ENCODE measurements around the gene HENMT1. TPM values are rescaled to one million over a fixed set of nuclear protein-coding genes. Genes with fewer than 3 reads are reported as not detected.

Gene HENMT1
- total RNA-seq, 1 experiment from 2014 or later, result 58.1 TPM

DNA sequence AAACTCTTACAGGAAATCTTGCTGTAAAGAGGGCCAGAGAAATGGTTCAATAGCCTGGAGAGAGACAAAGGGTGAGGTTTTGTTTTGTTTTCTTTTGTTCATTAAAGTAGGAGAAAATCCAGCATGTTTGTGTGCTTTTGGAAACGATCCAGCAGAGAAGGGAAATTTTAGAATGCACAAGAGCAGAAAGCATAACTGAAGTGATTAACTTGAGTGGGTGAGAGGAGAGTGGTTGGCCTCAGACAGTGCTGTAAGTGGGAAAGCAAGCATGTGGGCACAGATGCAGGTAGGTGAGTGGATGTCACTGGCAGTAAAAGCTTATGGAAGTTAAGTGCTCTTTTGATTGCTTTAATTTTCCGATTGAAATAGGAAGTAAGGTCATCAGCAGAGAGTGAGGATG is 50.8 kb downstream of the HENMT1 start:
- Histone ChIP-seq H3K79me2 (ENCODE audit: low read length) (no peaks in the 10 kb centered on the region), H3K9me2 (replicated peaks; ENCODE audit: insufficient read depth, low read length) (no peaks in the 10 kb centered on the region), H3K27me3 (ENCODE audit: low read length) (no peaks in the 10 kb centered on the region), H3K4me2 (ENCODE audit: low read depth, low read length, poor library complexity, severe bottlenecking) (no peak overlapping the region), H4K20me1 (ENCODE audit: insufficient read depth, low read depth, low read length) (no peaks in the 10 kb centered on the region), H3K27ac (ENCODE audit: low read length) (no peak overlapping the region), H3K36me3 (ENCODE audit: insufficient read depth, low read length) (no peaks in the 10 kb centered on the region), H3K9me3 (ENCODE audit: low read length) (no peaks in the 10 kb centered on the region), H3K4me3 (ENCODE audit: low read length) (no peak overlapping the region), H2AFZ (ENCODE audit: low read length) (no peak overlapping the region), H3K4me1 (ENCODE audit: low read length) (peaks cover 5% of the 10 kb centered on the region; the same call in 1 of the 2 replicates), H3K9ac (ENCODE audit: low read length) (no peak overlapping the region)
- no peak for DNase-seq

DNA sequence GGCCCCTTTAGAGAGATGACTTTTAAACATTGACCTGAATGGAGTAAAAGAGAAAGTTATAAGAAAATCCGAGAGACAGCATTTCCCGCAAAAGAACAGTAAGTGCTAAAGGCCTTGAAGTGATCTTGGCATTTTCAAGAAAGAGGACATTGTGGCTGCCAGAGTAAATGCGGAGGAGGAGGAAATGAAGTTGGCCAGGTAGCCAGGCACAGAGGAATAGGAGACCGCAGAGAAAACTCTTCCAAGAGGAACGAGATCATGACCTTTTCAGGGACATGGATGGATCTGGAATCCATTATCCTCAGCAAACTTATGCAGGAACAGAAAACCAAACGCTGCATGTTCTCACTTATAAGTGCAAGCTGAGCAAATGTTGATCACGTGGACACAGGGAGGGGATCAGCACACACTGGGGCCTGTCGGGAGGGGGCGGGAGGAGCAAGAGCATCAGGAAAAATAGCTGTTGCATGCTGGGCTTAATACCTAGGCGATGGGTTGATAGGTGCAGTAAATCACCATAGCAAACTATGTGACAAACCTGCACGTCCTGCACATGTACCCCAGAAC is 51.3 kb downstream of the HENMT1 start:
- H3K4me2 ChIP-seq (ENCODE audit: low read depth, low read length, poor library complexity, severe bottlenecking), result no peak overlapping the region
- H3K27ac ChIP-seq (ENCODE audit: low read length), result no peak overlapping the region
- H3K4me3 ChIP-seq (ENCODE audit: low read length), result no peak overlapping the region
- no peaks in the 10 kb centered on the region for H3K9me3 ChIP-seq (ENCODE audit: low read length)
- H2AFZ ChIP-seq (ENCODE audit: low read length), result no peak overlapping the region
- no peaks in the 10 kb centered on the region for H4K20me1 ChIP-seq (ENCODE audit: insufficient read depth, low read depth, low read length)
- no peak overlapping the region for H3K9ac ChIP-seq (ENCODE audit: low read length)
- H3K79me2 ChIP-seq (ENCODE audit: low read length), result no peaks in the 10 kb centered on the region
- H3K36me3 ChIP-seq (ENCODE audit: insufficient read depth, low read length), result no peaks in the 10 kb centered on the region
- H3K27me3 ChIP-seq (ENCODE audit: low read length), result no peaks in the 10 kb centered on the region
- DNase-seq, result no peak
- no peaks in the 10 kb centered on the region for H3K9me2 ChIP-seq (replicated peaks; ENCODE audit: insufficient read depth, low read length)
- H3K4me1 ChIP-seq (ENCODE audit: low read length), result peaks cover 5% of the 10 kb centered on the region; the same call in 1 of the 2 replicates

DNA sequence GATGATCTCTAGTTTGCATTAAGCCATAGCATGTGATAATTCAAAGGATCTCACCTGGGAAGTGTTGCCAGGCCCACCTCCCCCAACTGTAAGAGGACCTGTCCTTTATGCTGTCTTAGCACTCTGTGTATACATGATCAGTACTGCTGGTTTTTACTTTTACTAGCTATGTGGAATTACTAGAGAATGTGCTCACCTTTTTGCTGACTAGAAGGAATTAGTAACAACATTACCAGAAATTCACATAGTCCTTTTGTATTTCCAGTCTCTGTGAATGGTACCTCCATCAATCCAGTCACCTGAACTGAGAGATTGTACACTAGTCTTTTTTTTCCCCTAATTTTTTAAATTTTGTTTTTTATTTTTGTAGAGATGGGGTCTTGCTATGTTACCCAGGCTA is 54.4 kb downstream of the HENMT1 start:
- H3K4me3 ChIP-seq (ENCODE audit: low read length), result no peak overlapping the region
- H3K36me3 ChIP-seq (ENCODE audit: insufficient read depth, low read length), result no peaks in the 10 kb centered on the region

DNA sequence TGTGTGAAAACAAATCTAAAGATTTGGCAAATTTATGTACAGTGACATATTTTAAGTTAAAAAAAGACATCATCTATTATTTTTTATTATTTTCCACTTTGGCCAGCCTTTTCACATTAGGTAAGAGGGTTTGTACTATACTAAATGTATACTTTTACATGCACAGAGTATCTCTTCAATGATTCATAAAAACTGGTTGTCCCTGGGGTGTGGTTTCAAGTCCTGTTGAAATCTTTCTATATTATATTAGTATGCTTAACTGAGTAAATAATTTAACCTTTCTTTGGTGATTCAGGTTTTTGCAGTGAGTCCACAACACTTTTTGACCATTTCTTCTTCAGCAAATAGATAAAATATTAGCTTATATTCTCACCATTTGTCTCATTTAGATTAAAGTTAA is 55.3 kb downstream of the HENMT1 start:
- Histone ChIP-seq H3K36me3 (ENCODE audit: insufficient read depth, low read length) (no peaks in the 10 kb centered on the region), H3K27ac (ENCODE audit: low read length) (no peak overlapping the region), H3K27me3 (ENCODE audit: low read length) (no peaks in the 10 kb centered on the region), H2AFZ (ENCODE audit: low read length) (no peak overlapping the region), H3K9me2 (replicated peaks; ENCODE audit: insufficient read depth, low read length) (no peaks in the 10 kb centered on the region), H3K9ac (ENCODE audit: low read length) (no peak overlapping the region), H4K20me1 (ENCODE audit: insufficient read depth, low read depth, low read length) (no peaks in the 10 kb centered on the region), H3K79me2 (ENCODE audit: low read length) (no peaks in the 10 kb centered on the region), H3K4me3 (ENCODE audit: low read length) (no peak overlapping the region), H3K4me2 (ENCODE audit: low read depth, low read length, poor library complexity, severe bottlenecking) (no peak overlapping the region), H3K9me3 (ENCODE audit: low read length) (no peaks in the 10 kb centered on the region), H3K4me1 (ENCODE audit: low read length) (no peaks in the 10 kb centered on the region)
- DNase-seq, result no peak

More for the DNA sequence above, 54.4 kb downstream of the HENMT1 start:
- Histone ChIP-seq H3K79me2 (ENCODE audit: low read length) (no peaks in the 10 kb centered on the region), H3K4me2 (ENCODE audit: low read depth, low read length, poor library complexity, severe bottlenecking) (no peak overlapping the region), H3K9me3 (ENCODE audit: low read length) (no peaks in the 10 kb centered on the region), H2AFZ (ENCODE audit: low read length) (no peak overlapping the region), H3K4me1 (ENCODE audit: low read length) (peaks cover 4% of the 10 kb centered on the region; the same call in 1 of the 2 replicates), H3K9ac (ENCODE audit: low read length) (no peak overlapping the region), H3K27ac (ENCODE audit: low read length) (no peak overlapping the region), H3K27me3 (ENCODE audit: low read length) (no peaks in the 10 kb centered on the region), H3K9me2 (replicated peaks; ENCODE audit: insufficient read depth, low read length) (no peaks in the 10 kb centered on the region), H4K20me1 (ENCODE audit: insufficient read depth, low read depth, low read length) (no peaks in the 10 kb centered on the region)
- DNase-seq, result no peak

DNA sequence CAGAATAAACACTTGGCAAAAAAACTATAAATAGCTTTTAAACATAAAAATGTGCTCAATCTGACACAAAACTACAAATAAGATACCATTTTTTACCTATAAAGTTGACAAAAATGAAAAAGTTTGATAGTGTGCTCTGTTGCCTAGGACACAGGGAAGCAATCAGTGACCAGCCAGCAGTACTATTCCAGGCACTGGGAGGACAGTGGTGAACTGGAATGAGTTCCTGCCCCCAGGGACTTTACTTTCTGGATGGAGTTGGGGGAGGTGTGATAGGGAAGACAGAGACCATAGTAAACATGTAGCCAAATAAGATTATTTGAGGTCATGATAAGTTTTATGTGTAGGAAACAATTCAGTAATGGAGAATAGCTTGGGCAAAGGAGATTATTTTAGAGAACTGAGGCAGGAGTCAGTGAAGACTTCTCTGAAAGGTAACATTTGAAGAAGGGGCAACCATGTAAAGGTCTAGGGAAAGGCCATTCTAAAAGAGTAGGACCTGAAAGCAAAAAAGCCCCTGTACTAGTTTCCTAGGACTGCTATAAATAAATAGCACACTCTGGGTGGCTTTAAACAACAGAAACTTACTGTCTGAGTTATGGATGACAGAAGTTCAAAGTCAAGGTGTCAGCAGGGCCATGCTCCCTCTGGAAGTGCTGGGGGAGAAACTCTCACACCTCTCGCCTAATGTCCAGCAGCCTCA is 59.0 kb downstream of the HENMT1 start:
- H3K9me2 ChIP-seq (replicated peaks; ENCODE audit: insufficient read depth, low read length), result no peaks in the 10 kb centered on the region
- no peaks in the 10 kb centered on the region for H4K20me1 ChIP-seq (ENCODE audit: insufficient read depth, low read depth, low read length)

DNA sequence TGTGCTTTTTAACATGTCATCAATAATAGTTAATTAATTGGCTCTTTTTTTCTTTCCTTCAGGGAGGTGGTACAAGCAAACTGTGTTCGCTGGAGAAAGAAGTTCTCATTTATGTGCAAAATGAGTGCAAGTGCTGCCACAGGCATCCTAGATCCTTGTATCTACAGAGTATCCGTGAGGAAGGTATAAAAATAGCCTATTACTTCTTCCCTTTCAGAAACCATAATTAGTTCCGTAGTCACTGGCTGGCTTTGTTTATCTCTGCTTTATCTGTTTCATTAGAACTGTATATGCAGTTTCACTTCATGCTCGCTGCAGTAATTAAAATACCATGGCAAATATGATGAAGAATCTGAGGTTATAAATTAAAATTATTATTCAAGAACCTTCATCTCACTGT is 60.4 kb downstream of the HENMT1 start:
- no peak overlapping the region for H3K27ac ChIP-seq (ENCODE audit: low read length)

More for the DNA sequence above, 59.0 kb downstream of the HENMT1 start:
- no peak for DNase-seq
- Histone ChIP-seq H3K4me3 (ENCODE audit: low read length) (no peak overlapping the region), H3K9ac (ENCODE audit: low read length) (no peak overlapping the region), H3K4me2 (ENCODE audit: low read depth, low read length, poor library complexity, severe bottlenecking) (no peak overlapping the region), H3K27me3 (ENCODE audit: low read length) (no peaks in the 10 kb centered on the region), H3K27ac (ENCODE audit: low read length) (no peak overlapping the region), H3K9me3 (ENCODE audit: low read length) (no peaks in the 10 kb centered on the region), H3K79me2 (ENCODE audit: low read length) (no peaks in the 10 kb centered on the region), H3K4me1 (ENCODE audit: low read length) (no peaks in the 10 kb centered on the region), H2AFZ (ENCODE audit: low read length) (no peak overlapping the region), H3K36me3 (ENCODE audit: insufficient read depth, low read length) (no peaks in the 10 kb centered on the region)

DNA sequence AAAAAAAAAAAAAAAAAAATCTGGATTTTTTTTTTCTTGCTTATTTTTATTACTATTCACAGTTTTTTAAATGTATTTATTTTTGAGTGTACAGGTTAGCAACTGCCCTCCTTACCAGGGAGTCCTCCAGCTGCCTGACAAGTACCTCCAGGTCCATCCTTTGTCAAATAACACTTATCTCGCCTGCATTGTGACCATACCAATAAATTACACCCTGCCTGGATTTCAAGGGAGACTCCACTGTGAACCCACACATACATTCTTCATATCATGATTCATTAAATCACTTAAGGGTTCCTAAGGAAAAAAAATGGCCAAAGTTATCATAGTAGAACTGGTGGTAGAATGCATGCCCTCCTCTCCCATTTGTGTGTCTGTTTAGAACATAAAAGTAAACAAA is 62.6 kb downstream of the HENMT1 start:
- H3K27me3 ChIP-seq (ENCODE audit: low read length), result no peaks in the 10 kb centered on the region
- no peak overlapping the region for H2AFZ ChIP-seq (ENCODE audit: low read length)
- no peaks in the 10 kb centered on the region for H3K9me3 ChIP-seq (ENCODE audit: low read length)
- H3K79me2 ChIP-seq (ENCODE audit: low read length), result no peaks in the 10 kb centered on the region
- no peaks in the 10 kb centered on the region for H3K4me1 ChIP-seq (ENCODE audit: low read length)
- H3K36me3 ChIP-seq (ENCODE audit: insufficient read depth, low read length), result no peaks in the 10 kb centered on the region
- DNase-seq, result no peak
- no peak overlapping the region for H3K4me3 ChIP-seq (ENCODE audit: low read length)
- H3K9me2 ChIP-seq (replicated peaks; ENCODE audit: insufficient read depth, low read length), result no peaks in the 10 kb centered on the region
- H3K9ac ChIP-seq (ENCODE audit: low read length), result no peak overlapping the region
- no peaks in the 10 kb centered on the region for H4K20me1 ChIP-seq (ENCODE audit: insufficient read depth, low read depth, low read length)
- no peak overlapping the region for H3K4me2 ChIP-seq (ENCODE audit: low read depth, low read length, poor library complexity, severe bottlenecking)
- no peak overlapping the region for H3K27ac ChIP-seq (ENCODE audit: low read length)

More for the DNA sequence above, 60.4 kb downstream of the HENMT1 start:
- Histone ChIP-seq H3K79me2 (ENCODE audit: low read length) (no peaks in the 10 kb centered on the region), H2AFZ (ENCODE audit: low read length) (no peak overlapping the region), H3K4me1 (ENCODE audit: low read length) (no peaks in the 10 kb centered on the region), H3K9ac (ENCODE audit: low read length) (no peak overlapping the region), H3K27me3 (ENCODE audit: low read length) (no peaks in the 10 kb centered on the region), H3K4me3 (ENCODE audit: low read length) (no peak overlapping the region), H4K20me1 (ENCODE audit: insufficient read depth, low read depth, low read length) (no peaks in the 10 kb centered on the region), H3K36me3 (ENCODE audit: insufficient read depth, low read length) (no peaks in the 10 kb centered on the region), H3K4me2 (ENCODE audit: low read depth, low read length, poor library complexity, severe bottlenecking) (no peak overlapping the region), H3K9me3 (ENCODE audit: low read length) (no peaks in the 10 kb centered on the region), H3K9me2 (replicated peaks; ENCODE audit: insufficient read depth, low read length) (no peaks in the 10 kb centered on the region)
- no peak for DNase-seq
